ENCODE results near the gene IL17RE. TPM values are rescaled to one million over a fixed set of nuclear protein-coding genes. Genes with fewer than 3 reads are reported as not detected.

IL17RE gene
- polyA plus RNA-seq, 1 donor from 2014 or later, result 0.52 TPM

DNA sequence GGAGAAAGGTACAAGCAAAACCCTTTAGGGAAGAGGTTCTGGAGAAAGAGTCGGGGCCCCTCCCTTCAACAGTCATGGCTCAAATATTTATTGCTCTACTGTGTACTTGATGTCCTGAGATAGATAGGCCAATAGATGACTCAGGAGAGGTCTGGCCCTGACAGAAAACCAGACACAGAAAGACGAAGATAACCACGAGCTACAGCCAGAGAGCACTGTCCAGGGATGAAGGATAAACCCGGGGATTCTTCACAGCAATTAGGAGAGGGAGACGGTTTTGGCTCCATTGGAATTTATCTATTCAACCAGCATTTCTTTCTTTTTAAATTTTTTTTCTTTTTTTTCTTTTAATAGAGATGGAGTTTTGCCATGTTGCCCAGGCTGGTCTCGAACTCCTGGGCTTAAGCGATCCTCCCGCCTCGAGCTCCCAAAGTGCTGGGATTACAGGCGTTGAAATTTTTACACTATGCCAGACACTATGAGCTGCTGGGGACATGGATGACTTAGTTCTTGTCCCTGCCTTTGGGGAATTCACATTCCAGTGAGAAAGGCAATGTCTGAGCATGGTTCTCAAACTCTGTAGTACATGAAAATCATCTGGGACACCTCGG, 18.0 kb upstream of the IL17RE start:
- Histone ChIP-seq H3K27ac (ENCODE audit: low read length) (no peak overlapping the region), H3K36me3 (ENCODE audit: insufficient read depth, low read length) (no peaks in the 10 kb centered on the region), H3K4me3 (ENCODE audit: low read length) (no peak overlapping the region), H4K20me1 (ENCODE audit: insufficient read depth) (no peaks in the 10 kb centered on the region), H3K4me2 (ENCODE audit: low read length) (no peak overlapping the region), H3K9ac (ENCODE audit: low read length) (no peak overlapping the region), H3K9me3 (ENCODE audit: low read length) (no peaks in the 10 kb centered on the region), H2AFZ (ENCODE audit: low read depth, low read length) (no peak overlapping the region), H3K27me3 (ENCODE audit: insufficient read depth, low read depth, low read length) (no peaks in the 10 kb centered on the region), H3K79me2 (replicated peaks; ENCODE audit: insufficient read depth, low read length) (no peaks in the 10 kb centered on the region), H3F3A (ENCODE audit: insufficient read depth, low read length, poor library complexity, severe bottlenecking) (peaks cover 2% of the 10 kb centered on the region), H3K9me2 (ENCODE audit: insufficient read depth, low read length) (no peaks in the 10 kb centered on the region)
- TF ChIP-seq, protein P1, sequence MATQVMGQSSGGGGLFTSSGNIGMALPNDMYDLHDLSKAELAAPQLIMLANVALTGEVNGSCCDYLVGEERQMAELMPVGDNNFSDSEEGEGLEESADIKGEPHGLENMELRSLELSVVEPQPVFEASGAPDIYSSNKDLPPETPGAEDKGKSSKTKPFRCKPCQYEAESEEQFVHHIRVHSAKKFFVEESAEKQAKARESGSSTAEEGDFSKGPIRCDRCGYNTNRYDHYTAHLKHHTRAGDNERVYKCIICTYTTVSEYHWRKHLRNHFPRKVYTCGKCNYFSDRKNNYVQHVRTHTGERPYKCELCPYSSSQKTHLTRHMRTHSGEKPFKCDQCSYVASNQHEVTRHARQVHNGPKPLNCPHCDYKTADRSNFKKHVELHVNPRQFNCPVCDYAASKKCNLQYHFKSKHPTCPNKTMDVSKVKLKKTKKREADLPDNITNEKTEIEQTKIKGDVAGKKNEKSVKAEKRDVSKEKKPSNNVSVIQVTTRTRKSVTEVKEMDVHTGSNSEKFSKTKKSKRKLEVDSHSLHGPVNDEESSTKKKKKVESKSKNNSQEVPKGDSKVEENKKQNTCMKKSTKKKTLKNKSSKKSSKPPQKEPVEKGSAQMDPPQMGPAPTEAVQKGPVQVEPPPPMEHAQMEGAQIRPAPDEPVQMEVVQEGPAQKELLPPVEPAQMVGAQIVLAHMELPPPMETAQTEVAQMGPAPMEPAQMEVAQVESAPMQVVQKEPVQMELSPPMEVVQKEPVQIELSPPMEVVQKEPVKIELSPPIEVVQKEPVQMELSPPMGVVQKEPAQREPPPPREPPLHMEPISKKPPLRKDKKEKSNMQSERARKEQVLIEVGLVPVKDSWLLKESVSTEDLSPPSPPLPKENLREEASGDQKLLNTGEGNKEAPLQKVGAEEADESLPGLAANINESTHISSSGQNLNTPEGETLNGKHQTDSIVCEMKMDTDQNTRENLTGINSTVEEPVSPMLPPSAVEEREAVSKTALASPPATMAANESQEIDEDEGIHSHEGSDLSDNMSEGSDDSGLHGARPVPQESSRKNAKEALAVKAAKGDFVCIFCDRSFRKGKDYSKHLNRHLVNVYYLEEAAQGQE (IDR thresholded peaks at IDR 0.05; ENCODE audit: borderline replicate concordance), result no peak
- no peak for TF ChIP-seq SMC3 (conservative IDR thresholded peaks at IDR 0.05; ENCODE audit: poor library complexity)
- no peak for TF ChIP-seq RAD21 (conservative IDR thresholded peaks at IDR 0.05)
- TF ChIP-seq MXI1 (conservative IDR thresholded peaks at IDR 0.05; ENCODE audit: poor library complexity, severe bottlenecking), result no peak
- TF ChIP-seq, protein P2, sequence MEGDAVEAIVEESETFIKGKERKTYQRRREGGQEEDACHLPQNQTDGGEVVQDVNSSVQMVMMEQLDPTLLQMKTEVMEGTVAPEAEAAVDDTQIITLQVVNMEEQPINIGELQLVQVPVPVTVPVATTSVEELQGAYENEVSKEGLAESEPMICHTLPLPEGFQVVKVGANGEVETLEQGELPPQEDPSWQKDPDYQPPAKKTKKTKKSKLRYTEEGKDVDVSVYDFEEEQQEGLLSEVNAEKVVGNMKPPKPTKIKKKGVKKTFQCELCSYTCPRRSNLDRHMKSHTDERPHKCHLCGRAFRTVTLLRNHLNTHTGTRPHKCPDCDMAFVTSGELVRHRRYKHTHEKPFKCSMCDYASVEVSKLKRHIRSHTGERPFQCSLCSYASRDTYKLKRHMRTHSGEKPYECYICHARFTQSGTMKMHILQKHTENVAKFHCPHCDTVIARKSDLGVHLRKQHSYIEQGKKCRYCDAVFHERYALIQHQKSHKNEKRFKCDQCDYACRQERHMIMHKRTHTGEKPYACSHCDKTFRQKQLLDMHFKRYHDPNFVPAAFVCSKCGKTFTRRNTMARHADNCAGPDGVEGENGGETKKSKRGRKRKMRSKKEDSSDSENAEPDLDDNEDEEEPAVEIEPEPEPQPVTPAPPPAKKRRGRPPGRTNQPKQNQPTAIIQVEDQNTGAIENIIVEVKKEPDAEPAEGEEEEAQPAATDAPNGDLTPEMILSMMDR (IDR thresholded peaks at IDR 0.05; ENCODE audit: poor library complexity, severe bottlenecking), result no peak

DNA sequence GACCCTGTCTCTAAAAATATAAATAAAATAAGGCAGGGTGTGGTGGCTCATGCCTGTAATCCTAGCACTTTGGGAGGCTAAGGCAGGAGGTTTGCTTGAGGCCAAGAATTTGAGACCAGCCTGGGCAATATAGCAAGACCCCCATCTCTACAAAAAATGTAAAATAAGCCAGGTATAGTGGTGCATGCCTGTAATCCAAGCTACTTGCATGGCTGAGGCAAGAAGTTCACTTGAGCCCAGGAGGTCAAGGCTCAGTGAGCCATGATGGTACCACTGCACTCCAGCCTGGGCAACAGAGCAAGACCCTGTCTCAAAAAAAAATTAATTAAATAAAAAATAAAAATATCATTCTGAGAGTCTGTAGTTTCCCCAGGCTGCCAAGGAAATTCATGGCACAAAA, 16.3 kb upstream of the IL17RE start:
- TF ChIP-seq EP300 (conservative IDR thresholded peaks at IDR 0.05; ENCODE audit: poor library complexity, severe bottlenecking) (no peak), EZH2 (IDR thresholded peaks at IDR 0.05; ENCODE audit: borderline replicate concordance, insufficient read depth, low read length, poor library complexity, severe bottlenecking) (no peak), TAF1 (IDR thresholded peaks at IDR 0.05; ENCODE audit: low read depth) (no peak), MXI1 (conservative IDR thresholded peaks at IDR 0.05; ENCODE audit: poor library complexity, severe bottlenecking) (no peak), RAD21 (conservative IDR thresholded peaks at IDR 0.05) (no peak), POLR2AphosphoS5 (IDR thresholded peaks at IDR 0.05) (no peak), SMC3 (conservative IDR thresholded peaks at IDR 0.05; ENCODE audit: poor library complexity) (no peak)
- TF ChIP-seq, protein P2 (IDR thresholded peaks at IDR 0.05; ENCODE audit: poor library complexity, severe bottlenecking), result no peak
- Histone ChIP-seq H3F3A (ENCODE audit: insufficient read depth, low read length, poor library complexity, severe bottlenecking) (peaks cover 3% of the 10 kb centered on the region), H3K9me2 (ENCODE audit: insufficient read depth, low read length) (no peaks in the 10 kb centered on the region), H3K4me2 (ENCODE audit: low read length) (no peak overlapping the region), H3K4me3 (ENCODE audit: low read length) (no peak overlapping the region), H3K9ac (ENCODE audit: low read length) (no peak overlapping the region), H3K9me3 (ENCODE audit: low read length) (no peaks in the 10 kb centered on the region), H4K20me1 (ENCODE audit: insufficient read depth) (no peaks in the 10 kb centered on the region), H3K79me2 (replicated peaks; ENCODE audit: insufficient read depth, low read length) (peaks cover 9% of the 10 kb centered on the region), H3K36me3 (ENCODE audit: insufficient read depth, low read length) (no peaks in the 10 kb centered on the region), H3K27ac (ENCODE audit: low read length) (no peak overlapping the region), H3K27me3 (ENCODE audit: insufficient read depth, low read depth, low read length) (no peaks in the 10 kb centered on the region), H2AFZ (ENCODE audit: low read depth, low read length) (no peak overlapping the region)

Data from neural cell (in vitro differentiated cells).